Calu3 (cell line): Measurements from ENCODE around the gene ZFYVE27. TPM values are rescaled to one million over a fixed set of nuclear protein-coding genes. Genes with fewer than 3 reads are reported as not detected.

ENCODE experiments used
- BruUV-seq: library from RNA; stranded (reverse); fragments of 400-500 nt; replicated peaks from 2 replicates; lab custom pipeline; 2021; lab: Mats Ljungman, UMichigan
- CTCF ChIA-PET: fragments of 300-600 bp; sonication (Branson Sonifier 250); formaldehyde crosslinking; loops from one replicate; lab custom pipeline; 2022; ENCODE audit warnings: antibody characterized with exemption; lab: Charles Lee
- DNase-seq: peaks from one replicate; pipeline ENCODE4 v3.0.0; 2022
- H3K27ac Mint-ChIP-seq: one replicate; pipeline ENCODE4 v1.8.0; 2022; ENCODE audit warnings: mixed read lengths; ENCODE audit not compliant: unreplicated experiment
- H3K27me3 Mint-ChIP-seq: one replicate; pipeline ENCODE4 v1.8.0; 2022; ENCODE audit warnings: mixed read lengths; ENCODE audit not compliant: unreplicated experiment
- H3K36me3 Mint-ChIP-seq: one replicate; pipeline ENCODE4 v1.8.0; 2022; ENCODE audit warnings: mild to moderate bottlenecking, moderate library complexity, mixed read lengths; ENCODE audit not compliant: insufficient read depth, unreplicated experiment
- H3K4me1 Mint-ChIP-seq: one replicate; pipeline ENCODE4 v1.8.0; 2022; ENCODE audit warnings: mild to moderate bottlenecking, low read depth, mixed read lengths; ENCODE audit not compliant: unreplicated experiment
- H3K4me3 Mint-ChIP-seq: one replicate; pipeline ENCODE4 v1.8.0; 2022; ENCODE audit warnings: mild to moderate bottlenecking, low read depth, moderate library complexity, mixed read lengths; ENCODE audit not compliant: unreplicated experiment
- H3K9me3 Mint-ChIP-seq: one replicate; pipeline ENCODE4 v1.8.0; 2022; ENCODE audit warnings: low read depth, mixed read lengths; ENCODE audit not compliant: unreplicated experiment
- intact Hi-C: fragments of 100-400 bp; cut with micrococcal nuclease; formaldehyde crosslinking; loops from one replicate; pipeline ENCODE4 v1.10.0; 2022; ENCODE audit not compliant: unreplicated experiment
- total RNA-seq: library from RNA; stranded (reverse); gene quantifications from 2 replicates; pipeline ENCODE4 v1.2.3, GENCODE V29; 2022
- TF ChIP-seq, protein P1 (sequence below): fragments of 200-600 bp; IDR thresholded peaks from one replicate; pipeline ENCODE4 v1.8.0; 2022; ENCODE audit warnings: antibody characterized with exemption; ENCODE audit not compliant: unreplicated experiment

Gene ZFYVE27
- total RNA-seq, 1 experiment from 2014 or later, result 28.3 TPM

DNA sequence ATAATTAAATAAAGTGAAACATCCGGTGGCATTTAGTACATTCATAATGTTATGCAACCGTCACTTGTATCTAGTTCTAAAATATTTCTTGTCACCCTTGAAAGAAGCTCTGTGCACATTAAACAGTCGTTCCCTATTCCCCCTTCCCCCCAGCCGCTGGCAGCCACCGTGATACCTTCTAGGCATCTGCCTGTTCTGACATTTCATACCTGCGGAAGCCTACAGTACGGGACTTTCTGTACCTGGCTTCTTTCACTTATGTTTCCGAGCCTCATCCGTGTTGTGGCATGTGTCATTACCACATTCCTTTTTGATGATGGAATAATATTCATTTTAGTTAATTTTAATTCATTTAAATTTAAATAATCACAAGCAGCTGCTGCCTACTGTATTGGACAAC is 48.8 kb downstream of the ZFYVE27 start:
- intact Hi-C loops, result no loop called here
- Mint-ChIP-seq H3K9me3 (no peaks in the 10 kb centered on the region), H3K27me3 (no peaks in the 10 kb centered on the region)

GRCh38 chr10:97788552-97789442 is 51.9 kb downstream of the ZFYVE27 start:
- CTCF ChIA-PET, result interaction anchor here (1.0 to 1.1 kb wide), 3 partner anchors 81 to 252 kb away, joined by 4 to 10 read pairs (median 6); no protein-coding TSS in a partner anchor
- peak; percentile 55 for DNase-seq

More for the DNA sequence above, 48.8 kb downstream of the ZFYVE27 start:
- Mint-ChIP-seq H3K36me3 (no peaks in the 10 kb centered on the region), H3K4me1 (peaks cover 6% of the 10 kb centered on the region), H3K27ac (no peak overlapping the region), H3K4me3 (no peak overlapping the region)
- no peak for DNase-seq
- TF ChIP-seq, protein P1, sequence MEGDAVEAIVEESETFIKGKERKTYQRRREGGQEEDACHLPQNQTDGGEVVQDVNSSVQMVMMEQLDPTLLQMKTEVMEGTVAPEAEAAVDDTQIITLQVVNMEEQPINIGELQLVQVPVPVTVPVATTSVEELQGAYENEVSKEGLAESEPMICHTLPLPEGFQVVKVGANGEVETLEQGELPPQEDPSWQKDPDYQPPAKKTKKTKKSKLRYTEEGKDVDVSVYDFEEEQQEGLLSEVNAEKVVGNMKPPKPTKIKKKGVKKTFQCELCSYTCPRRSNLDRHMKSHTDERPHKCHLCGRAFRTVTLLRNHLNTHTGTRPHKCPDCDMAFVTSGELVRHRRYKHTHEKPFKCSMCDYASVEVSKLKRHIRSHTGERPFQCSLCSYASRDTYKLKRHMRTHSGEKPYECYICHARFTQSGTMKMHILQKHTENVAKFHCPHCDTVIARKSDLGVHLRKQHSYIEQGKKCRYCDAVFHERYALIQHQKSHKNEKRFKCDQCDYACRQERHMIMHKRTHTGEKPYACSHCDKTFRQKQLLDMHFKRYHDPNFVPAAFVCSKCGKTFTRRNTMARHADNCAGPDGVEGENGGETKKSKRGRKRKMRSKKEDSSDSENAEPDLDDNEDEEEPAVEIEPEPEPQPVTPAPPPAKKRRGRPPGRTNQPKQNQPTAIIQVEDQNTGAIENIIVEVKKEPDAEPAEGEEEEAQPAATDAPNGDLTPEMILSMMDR, result no peak
- no TSS peak for BruUV-seq
- CTCF ChIA-PET, result no interaction called here

GRCh38 chr10:97789770-97790397 is 53.0 kb downstream of the ZFYVE27 start:
- CTCF ChIA-PET, result interaction anchor here (1.3 kb wide), 1 partner anchor 251 kb away, joined by 3 read pairs; no protein-coding TSS in a partner anchor
- Mint-ChIP-seq H3K27me3 (no peaks in the 10 kb centered on the region), H3K9me3 (no peaks in the 10 kb centered on the region), H3K36me3 (no peaks in the 10 kb centered on the region), H3K27ac (no peak overlapping the region), H3K4me1 (no peaks in the 10 kb centered on the region), H3K4me3 (no peak overlapping the region)
- BruUV-seq, result no TSS peak
- intact Hi-C loops, result loop anchor here (10.0 kb wide), 1 partner anchor 255 kb away; no protein-coding TSS in a partner anchor
- no peak for DNase-seq
- TF ChIP-seq, protein P1, result no peak

More at GRCh38 chr10:97788552-97789442, 51.9 kb downstream of the ZFYVE27 start:
- intact Hi-C loops, result no loop called here
- Mint-ChIP-seq H3K4me1 (no peaks in the 10 kb centered on the region), H3K27me3 (no peaks in the 10 kb centered on the region), H3K4me3 (peak overlapping the region; percentile 39), H3K9me3 (no peaks in the 10 kb centered on the region), H3K36me3 (no peaks in the 10 kb centered on the region), H3K27ac (no peak overlapping the region)
- TF ChIP-seq, protein P1, result no peak
- no TSS peak for BruUV-seq

- no peaks in the 10 kb centered on the region for H3K36me3 Mint-ChIP-seq
- no peaks in the 10 kb centered on the region for H3K9me3 Mint-ChIP-seq
- no TSS peak for BruUV-seq
- H3K27ac Mint-ChIP-seq, result no peak overlapping the region
- peaks cover 13% of the 10 kb centered on the region for H3K27me3 Mint-ChIP-seq
- CTCF ChIA-PET, result interaction anchor here (1.0 to 1.7 kb wide), 2 partner anchors 77 kb away, joined by 3 to 10 read pairs; no protein-coding TSS in a partner anchor
- DNase-seq, result peak; percentile 75
- TF ChIP-seq, protein P1, result peak; percentile 74
- intact Hi-C loops, result loop anchor here (1.0 to 10.0 kb wide), 2 partner anchors 77 to 253 kb away; no protein-coding TSS in a partner anchor
- H3K4me1 Mint-ChIP-seq, result no peaks in the 10 kb centered on the region
- H3K4me3 Mint-ChIP-seq, result no peak overlapping the region
These were observed 55.1 kb downstream of the ZFYVE27 start for GRCh38 chr10:97791824-97792721.
